NAMALWA (cell line): ENCODE measurements around the gene TEX11.

ENCODE experiments used
- DNase-seq: peaks from one replicate; pipeline ENCODE4 v3.0.0-alpha.2; 2015; ENCODE audit warnings: low spot score

The TEX11 gene

DNA sequence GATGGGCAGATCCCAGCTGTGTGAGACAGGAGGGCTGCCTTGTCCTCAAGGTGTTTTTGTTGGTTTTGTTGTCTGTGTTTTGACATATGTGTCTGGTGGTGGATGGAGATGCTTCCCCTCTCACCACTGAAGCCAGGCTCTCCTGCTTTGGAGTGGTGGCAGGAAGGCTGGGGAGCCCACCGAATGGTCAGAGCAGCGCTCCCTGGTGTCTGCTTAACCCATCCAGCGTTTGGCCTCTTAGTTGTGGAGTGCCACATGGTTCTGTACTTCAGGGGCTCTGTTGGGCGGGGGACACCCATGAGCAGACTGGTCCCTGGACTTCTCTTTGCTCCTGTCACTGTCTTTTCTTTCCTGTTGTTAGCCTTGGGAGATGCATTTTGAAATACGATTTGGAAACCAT is 412.0 kb downstream of the TEX11 start:
- DNase-seq = no peak

DNA sequence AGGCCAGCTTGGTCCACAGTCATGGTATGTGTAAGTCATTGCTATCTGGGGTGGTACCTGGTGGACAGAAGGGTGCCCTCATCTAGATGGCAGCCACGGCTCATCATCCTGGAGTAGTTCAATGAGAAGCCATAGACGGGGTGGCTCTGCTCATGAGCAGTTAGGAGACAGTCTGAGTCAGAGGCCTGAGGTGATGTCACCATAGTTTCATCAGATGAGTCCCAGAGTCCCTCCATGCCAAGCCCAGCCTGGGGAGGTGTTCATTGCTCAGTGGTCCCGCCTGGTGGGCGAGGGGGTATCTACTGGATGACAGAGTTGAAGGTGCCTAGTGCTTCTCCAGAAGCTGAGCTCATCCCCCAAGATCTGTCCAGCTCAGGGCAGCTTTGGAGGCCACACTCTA is 414.1 kb downstream of the TEX11 start:
- no peak for DNase-seq

- no peak for DNase-seq
These were observed 419.7 kb downstream of the TEX11 start for GRCh38 chrX:70488856-70489255.

GRCh38 chrX:70485466-70485865 is 423.0 kb downstream of the TEX11 start:
- DNase-seq = no peak

- DNase-seq = no peak
These were observed 426.2 kb downstream of the TEX11 start for GRCh38 chrX:70482300-70482699.

DNA sequence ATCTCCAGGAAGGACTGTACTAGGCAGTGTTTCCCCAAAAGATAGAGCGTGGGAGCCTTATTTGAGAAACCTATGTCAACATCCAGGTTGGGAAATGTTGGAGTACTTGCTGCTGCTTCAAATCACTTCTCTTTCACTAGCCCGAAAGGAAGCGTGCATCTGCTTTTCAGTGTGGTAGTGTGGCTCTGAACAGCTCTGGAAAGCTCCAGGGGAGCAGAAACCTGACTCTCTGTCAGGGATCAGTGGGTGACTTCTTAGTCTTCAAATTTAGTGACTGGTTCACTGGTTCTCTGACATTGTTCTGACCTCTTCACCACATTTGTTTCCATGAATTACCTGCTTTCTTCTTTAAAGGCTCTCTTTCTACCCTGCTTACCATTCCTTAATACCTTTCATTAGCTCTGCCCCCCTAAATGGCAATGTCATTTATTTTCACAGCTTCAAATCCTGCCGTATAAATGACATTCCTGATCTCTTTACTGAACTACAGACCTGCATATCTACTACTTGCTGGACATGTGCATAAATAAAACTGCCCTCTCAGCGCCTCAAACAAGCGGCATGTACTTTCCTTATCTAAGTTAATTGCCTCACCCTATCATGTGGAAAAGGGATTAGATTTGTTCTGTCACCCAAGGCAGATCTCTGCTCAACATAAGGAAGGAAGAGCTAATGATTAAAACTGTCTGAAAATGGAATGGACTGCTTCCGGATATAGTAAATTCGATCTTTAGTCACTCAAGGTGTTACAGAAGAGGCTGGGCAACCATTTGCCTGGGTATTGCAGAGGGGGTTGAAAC is 426.8 kb downstream of the TEX11 start:
- DNase-seq = no peak

- DNase-seq = no peak
These were observed 427.9 kb downstream of the TEX11 start for GRCh38 chrX:70480660-70481018.

DNA sequence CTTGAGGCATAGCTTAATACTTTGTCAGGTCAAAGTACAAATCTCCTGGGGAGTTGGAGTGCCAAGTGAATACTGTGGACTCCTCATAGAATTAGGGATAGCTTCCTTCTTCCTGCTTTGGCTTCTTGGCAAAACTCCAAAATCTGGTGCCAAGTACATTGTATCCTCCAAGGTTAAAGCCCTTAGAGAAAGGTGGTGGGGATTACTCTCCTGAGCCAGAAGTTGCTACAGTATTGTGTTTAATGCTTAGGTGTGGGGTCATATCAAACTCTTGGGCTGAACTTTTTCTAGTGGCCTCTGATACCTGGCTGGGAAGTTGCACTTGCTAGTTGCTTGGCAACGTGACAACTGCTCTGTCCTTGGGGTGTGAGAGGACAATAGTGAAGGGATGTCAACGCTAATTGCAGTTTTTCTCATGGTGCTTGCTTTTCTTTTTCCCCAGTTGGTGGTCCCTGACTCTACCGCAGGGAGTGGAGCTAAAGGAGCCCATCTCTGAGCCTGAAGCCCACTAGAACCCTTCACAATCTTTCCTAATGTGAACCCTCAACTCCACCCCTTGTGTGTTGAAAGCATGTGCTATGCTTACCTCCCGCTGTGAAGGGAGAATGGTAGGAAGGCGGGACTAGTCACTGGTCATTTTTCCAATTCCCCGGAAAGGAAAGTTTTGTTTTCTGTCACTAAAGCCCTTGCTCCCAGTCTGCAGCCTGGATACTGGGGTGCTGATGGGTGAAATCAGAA is 428.4 kb downstream of the TEX11 start:
- no peak for DNase-seq

- no peak for DNase-seq
These were observed 429.1 kb downstream of the TEX11 start for GRCh38 chrX:70479247-70479921.
